ENCODE results near the gene CHST8.

- TF ChIP-seq CTCF (IDR thresholded peaks at IDR 0.05; ENCODE audit: insufficient read depth, low read length) (no peak), POLR2AphosphoS5 (IDR thresholded peaks at IDR 0.05; ENCODE audit: low read depth) (no peak), REST (IDR thresholded peaks at IDR 0.05; ENCODE audit: insufficient replicate concordance, low read depth) (no peak)
Observed at GRCh38 chr19:33612928-33613619, 8.7 kb upstream of the CHST8 start.

Data from HL-60 (cell line).